HG03066 (cell line): ENCODE measurements around the gene BCL2L1.
"Not testable (repeated sequence)": the region's sequence is repeated elsewhere in the genome, so short reads cannot be mapped to it uniquely, and the experiment has no call there.

ENCODE experiments used
- ATAC-seq: cut with Tn5 transposase; IDR thresholded peaks from one replicate; pipeline ENCODE4 v1.9.1; 2021; ENCODE audit warnings: low read depth; ENCODE audit not compliant: unreplicated experiment

The BCL2L1 gene

DNA sequence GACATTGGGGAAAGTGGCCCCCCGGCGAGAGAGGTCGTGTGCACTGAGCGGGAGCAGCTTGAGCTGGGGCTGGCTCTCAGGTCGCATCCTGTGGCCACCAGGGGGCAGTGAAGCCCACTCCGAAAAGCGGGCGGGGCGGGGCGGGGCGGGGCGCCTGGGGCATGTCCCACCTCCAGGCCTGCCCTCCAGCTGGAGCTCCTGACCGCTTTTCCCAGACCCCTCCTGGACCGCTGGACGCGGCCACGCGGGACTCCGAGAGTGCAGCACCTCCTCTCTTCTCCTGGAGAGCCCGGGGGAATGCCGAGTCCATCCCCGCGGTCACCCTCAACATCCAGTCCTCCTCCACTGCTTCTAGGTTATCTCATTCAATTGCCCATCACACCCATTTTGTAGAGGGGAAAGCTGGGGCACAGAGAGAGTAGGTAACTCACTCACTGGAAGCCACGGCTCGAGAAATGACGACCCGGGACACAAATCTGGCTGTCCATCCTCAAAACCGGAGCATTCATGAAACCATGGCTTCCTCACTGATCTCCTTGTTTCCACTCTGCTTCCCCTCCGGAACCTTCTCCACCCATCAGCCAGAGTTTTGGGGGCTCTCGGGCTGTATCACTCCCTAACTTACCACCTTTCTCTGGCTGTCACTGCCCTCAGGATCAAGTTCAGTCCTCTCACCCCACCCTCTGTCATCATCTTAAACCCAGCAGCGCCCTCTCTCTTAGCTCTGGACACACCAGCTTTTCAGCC is 60.9 kb downstream of the BCL2L1 start:
- peak; percentile 76 for ATAC-seq

DNA sequence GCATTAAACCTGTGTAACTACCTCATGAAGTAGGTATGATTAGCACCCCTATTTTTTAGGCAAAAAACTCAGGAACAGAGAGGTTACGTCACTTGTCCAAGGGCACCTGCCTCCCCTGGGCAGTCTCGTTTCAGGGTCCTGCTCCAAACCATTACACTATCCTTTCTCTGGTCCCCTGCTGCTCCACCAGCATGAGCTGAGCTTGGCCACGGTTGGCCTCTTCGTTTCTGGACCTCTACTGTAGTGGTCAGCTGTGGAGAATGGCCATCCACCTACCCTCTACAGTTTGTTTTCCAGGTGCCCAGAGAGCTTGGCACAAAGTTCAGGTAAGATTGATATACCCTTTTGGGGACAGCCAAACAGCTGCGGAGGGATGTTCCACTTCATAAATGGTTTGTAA is 68.1 kb downstream of the BCL2L1 start:
- ATAC-seq, result no peak

DNA sequence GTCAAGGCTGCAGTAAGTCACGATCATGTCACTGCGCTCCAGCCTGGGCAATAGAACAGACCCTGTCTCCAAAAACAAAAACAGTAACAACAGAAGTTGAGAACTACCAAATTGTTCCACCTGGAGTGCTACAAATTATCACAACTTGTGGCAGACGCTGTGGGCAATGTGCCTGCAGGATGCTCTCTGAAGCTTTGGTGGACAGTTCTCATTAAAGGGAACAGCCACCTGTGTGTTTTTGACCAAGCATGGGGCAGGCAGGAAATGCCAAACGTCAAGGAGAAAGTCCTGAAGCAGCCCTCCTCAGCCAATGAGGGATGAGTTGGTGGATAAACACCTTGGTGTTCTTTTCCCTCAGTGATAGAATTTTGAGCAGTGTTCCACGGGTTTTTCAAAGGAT is 69.1 kb downstream of the BCL2L1 start:
- ATAC-seq, result no peak

DNA sequence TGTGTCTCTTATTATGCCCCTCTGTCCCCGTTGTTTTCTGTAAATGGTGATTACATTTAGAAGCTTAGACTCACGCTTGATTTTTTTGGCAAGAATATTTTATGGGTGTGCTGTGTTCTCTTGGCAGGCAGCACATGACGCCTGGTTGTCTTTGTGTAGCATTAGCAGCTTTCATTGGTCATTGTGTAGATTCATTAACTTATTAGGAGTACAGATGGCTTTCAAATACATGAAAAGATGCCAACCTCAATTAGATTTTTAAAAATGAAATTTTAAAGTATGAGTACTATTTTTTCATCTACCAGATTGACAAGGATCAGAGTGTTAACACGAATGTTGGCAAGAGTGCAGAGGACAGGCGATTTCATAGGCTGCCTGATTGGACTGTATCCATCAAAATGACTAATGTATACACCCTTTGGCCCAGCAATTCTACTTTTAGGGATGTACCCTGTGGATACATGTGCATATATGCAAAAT is 69.7 kb downstream of the BCL2L1 start:
- ATAC-seq, result no peak

GRCh38 chr20:31648104-31648503 is 74.6 kb downstream of the BCL2L1 start:
- ATAC-seq, result not testable (repeated sequence)

- no peak for ATAC-seq
Observed at GRCh38 chr20:31644701-31645100, 78.0 kb downstream of the BCL2L1 start.

- ATAC-seq, result no peak
Observed at GRCh38 chr20:31643522-31643921, 79.1 kb downstream of the BCL2L1 start.

DNA sequence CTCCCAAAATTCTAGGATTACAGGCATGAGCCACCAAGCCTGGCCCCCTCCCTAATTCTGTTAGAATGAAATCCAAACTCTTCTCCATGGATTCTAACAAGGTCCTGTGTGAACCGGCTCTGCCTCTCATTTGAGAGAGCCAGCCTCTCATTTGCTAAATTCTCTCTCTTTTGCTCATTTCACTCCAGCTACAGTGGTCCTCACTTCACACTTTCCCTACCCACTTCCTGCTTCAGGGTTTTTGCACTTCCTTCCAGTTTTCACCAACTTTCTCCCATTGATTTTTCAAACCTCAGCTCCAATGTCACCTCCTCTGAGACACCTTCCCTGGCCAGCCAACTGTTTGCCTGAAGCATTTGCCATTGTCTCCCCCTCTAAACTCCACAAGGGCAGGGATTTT is 79.8 kb downstream of the BCL2L1 start:
- ATAC-seq, result no peak

- ATAC-seq, result no peak
Observed at GRCh38 chr20:31641391-31641790, 81.3 kb downstream of the BCL2L1 start.

GRCh38 chr20:31640259-31640658 is 82.4 kb downstream of the BCL2L1 start:
- no peak for ATAC-seq

DNA sequence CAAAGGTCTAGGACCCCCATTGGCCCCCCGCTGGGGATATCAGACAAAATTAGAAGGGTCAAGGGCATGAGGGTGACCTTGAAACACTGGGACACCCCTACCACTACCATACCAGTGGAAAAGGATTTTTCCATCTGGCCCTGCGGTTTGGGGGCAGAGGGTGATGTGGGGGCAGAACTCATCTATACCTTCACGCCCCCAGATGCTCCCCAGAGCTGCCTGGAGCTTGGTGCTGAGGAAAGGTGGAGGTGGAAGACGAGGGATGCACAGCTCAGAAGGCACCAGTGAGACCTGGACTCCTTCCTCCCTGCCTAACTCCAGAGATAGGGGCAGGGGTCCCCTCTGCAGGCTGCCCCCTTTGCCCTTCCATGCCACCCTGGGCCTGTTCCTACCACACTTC is 83.9 kb downstream of the BCL2L1 start:
- ATAC-seq, result no peak

- no peak for ATAC-seq
Observed at GRCh38 chr20:31638317-31638716, 84.4 kb downstream of the BCL2L1 start.

GRCh38 chr20:31637660-31638059 is 85.0 kb downstream of the BCL2L1 start, which contains the start of gene COX4I2:
Gene COX4I2 (plus strand): TSS chr20:31637912. CDS start chr20:31639018, 1,106 bp downstream.
- ATAC-seq, result no peak

DNA sequence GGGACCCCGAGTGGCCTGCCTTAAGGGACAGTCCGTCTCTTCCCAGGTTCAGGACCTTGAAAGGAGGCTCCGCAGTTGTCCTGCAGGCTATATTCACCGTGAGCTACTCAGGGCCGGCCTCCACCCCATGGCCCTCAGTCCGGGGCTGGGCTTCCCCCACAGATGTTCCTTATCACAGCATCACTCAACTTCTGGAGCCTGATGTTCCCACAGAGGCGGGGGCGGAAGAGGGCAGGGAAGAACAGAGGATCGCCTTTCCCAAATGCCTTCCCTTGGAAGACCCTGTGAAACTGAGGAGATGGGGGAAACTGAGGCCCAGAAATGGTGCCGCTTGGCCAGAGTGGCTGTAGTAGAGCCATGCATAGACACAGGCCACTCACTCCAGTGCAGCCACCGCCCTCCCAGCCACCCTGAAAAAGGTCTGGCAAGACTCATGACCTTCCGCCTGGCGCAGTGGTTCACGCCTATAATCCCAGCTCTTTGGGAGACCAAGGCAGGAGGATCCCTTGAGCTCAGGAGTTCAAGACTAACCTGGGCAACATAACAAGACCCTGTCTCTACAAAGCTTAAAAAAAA is 89.2 kb downstream of the BCL2L1 start:
- ATAC-seq, result no peak

DNA sequence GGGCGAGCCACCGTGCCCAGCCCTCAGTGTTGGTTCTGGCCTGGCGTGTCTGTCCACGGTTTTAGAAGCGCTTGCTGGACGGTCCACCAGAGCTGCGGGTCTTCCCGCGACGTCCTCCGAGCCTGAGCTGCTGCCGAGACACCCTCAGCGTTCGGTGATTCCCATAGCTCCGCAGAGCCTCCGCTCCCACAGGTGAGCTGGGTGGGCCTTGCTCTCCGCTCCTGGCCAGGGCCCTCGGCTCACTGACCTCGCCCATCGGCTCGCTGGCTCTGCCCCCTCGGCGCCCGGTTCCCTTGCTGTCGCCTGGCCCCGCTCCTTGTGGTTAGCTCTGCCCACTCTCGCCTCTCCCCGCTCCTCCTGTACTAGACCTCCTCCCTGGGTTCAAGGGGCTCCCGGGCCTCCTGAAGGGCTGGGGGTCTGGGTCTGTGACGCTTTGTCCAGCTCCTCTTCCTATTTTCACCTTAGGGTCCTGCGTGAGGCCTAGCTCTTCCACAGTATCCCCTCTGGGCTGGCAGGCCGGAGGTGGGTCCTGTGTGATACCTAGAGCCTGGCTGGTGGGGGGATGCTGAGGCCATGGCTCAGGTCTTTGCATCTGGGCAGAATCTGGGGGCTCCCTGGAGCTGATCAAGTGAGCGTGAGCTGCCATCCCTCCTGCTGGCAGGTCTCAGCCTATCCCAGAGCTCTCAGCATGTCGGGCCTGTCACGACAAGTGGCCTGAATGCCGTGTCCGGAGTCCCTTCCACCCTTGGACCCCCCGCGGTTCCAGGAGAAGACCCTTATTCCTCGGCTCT is 89.9 kb downstream of the BCL2L1 start:
- ATAC-seq, result no peak

GRCh38 chr20:31630187-31630790 is 92.4 kb downstream of the BCL2L1 start:
- ATAC-seq, result no peak

- ATAC-seq, result not testable (repeated sequence)
Observed at GRCh38 chr20:31628057-31628456, 94.6 kb downstream of the BCL2L1 start.

DNA sequence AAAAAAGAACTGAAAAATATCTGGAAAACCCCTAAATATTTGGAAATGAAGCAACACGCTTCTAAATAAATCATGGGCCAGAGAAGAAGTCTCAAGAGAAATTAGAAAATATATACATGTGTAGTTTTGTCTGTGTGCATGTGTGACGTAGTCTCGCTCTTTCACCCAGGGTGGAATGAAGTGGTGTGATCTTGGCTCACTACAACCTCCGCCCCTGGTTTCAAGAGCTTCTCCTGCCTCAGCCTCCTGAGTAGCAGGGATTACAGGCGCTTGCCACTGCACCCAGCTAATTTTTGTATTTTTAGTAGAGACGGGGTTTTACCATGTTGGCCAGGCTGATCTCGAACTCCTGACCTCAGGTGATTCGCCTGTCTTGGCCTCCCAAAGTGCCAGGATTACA is 96.1 kb downstream of the BCL2L1 start:
- ATAC-seq, result not testable (repeated sequence)

- not testable (repeated sequence) for ATAC-seq
Observed at GRCh38 chr20:31623123-31623505, 99.6 kb downstream of the BCL2L1 start.

- ATAC-seq, result no peak
Observed at GRCh38 chr20:31620246-31620645, 102.4 kb downstream of the BCL2L1 start.
